Measurements from ENCODE around the gene KANSL1L. TPM values are rescaled to one million over a fixed set of nuclear protein-coding genes. Genes with fewer than 3 reads are reported as not detected.
"Not testable (repeated sequence)": the region's sequence is repeated elsewhere in the genome, so short reads cannot be mapped to it uniquely, and the experiment has no call there.

Gene KANSL1L
- total RNA-seq, 4 donors from 2014 or later = 16.6 to 83.3 (median 25.6) TPM

- no peaks in the 10 kb centered on the region for H3K36me3 ChIP-seq
- TF ChIP-seq POLR2A (IDR thresholded peaks at IDR 0.05) = no peak
- TF ChIP-seq, protein P1, sequence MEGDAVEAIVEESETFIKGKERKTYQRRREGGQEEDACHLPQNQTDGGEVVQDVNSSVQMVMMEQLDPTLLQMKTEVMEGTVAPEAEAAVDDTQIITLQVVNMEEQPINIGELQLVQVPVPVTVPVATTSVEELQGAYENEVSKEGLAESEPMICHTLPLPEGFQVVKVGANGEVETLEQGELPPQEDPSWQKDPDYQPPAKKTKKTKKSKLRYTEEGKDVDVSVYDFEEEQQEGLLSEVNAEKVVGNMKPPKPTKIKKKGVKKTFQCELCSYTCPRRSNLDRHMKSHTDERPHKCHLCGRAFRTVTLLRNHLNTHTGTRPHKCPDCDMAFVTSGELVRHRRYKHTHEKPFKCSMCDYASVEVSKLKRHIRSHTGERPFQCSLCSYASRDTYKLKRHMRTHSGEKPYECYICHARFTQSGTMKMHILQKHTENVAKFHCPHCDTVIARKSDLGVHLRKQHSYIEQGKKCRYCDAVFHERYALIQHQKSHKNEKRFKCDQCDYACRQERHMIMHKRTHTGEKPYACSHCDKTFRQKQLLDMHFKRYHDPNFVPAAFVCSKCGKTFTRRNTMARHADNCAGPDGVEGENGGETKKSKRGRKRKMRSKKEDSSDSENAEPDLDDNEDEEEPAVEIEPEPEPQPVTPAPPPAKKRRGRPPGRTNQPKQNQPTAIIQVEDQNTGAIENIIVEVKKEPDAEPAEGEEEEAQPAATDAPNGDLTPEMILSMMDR (IDR thresholded peaks at IDR 0.05) = no peak
- H3K27ac ChIP-seq = no peak overlapping the region
- H3K9me3 ChIP-seq = no peaks in the 10 kb centered on the region
- no peak for DNase-seq
- no peaks in the 10 kb centered on the region for H3K4me1 ChIP-seq
- no peaks in the 10 kb centered on the region for H3K27me3 ChIP-seq
- no peak overlapping the region for H3K4me3 ChIP-seq
These were observed 19.1 kb upstream of the KANSL1L start for GRCh38 chr2:210190345-210190744.

DNA sequence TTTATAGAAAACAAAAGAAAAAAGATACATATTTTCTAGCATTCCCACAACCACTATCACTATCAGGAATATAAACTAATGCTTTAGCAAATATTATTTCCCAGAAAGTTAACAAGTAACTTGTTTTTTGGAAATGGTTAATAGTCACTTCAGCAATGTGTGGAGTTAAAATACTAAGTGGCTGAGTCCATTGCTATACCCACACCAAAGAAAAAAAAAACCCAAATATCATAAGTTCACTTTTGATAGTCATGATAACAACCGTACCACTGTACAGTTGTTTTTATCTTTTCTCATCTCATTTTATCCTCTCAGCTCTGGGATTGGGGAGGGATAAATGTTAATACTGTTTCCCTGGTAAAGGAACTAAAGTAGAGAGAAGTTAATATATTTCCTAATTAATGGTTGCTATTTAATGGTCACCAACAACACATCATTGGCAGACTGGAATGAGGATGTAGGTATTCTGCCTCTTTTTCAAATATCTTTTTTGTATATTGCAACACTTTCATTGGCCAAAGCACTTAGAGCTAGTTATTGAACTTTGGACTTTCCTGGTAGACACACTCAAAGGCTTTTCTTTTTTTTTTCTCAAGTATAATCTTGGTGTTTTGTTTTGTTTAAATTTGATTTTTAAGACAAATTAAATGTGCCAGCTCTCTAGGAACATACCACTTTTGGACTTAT, 18.4 kb upstream of the KANSL1L start:
- DNase-seq = no peak
- Histone ChIP-seq H3K9me3 (peaks cover 0 to 5% (median 0%) of the 10 kb centered on the region in 4 donors), H3K27me3 (no peaks in the 10 kb centered on the region), H3K4me1 (no peaks in the 10 kb centered on the region), H3K36me3 (no peaks in the 10 kb centered on the region), H3K4me3 (no peak overlapping the region), H3K27ac (no peak overlapping the region)
- no peak for TF ChIP-seq POLR2A (IDR thresholded peaks at IDR 0.05)
- TF ChIP-seq, protein P1 (IDR thresholded peaks at IDR 0.05) = no peak

GRCh38 chr2:210188755-210189154, 17.5 kb upstream of the KANSL1L start:
- Histone ChIP-seq H3K9me3 (peaks cover 0 to 6% (median 3%) of the 10 kb centered on the region in 4 donors), H3K27me3 (no peaks in the 10 kb centered on the region), H3K27ac (no peak overlapping the region), H3K4me1 (no peaks in the 10 kb centered on the region), H3K4me3 (no peak overlapping the region), H3K36me3 (no peaks in the 10 kb centered on the region)
- TF ChIP-seq, protein P1 (IDR thresholded peaks at IDR 0.05) = no peak
- no peak for TF ChIP-seq POLR2A (IDR thresholded peaks at IDR 0.05)
- DNase-seq = no peak

DNA sequence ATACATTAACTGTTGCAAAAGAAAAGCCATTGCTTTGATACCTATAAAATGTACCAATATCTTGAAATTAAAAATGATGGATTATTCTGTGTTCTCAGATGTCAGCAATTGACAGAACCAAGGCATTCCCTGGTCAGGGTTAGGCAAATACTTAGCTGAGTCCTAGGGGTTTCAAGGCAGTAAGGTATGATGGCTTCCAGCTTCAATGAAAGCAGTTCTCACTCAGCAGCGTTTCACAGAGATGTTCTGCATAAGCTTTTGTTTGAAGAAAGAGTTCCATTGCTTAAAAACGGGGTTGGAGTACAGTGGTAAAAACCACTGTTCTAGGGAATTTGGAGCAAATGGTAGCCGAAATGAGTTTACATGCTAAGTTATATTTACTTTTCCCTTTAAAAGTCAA, 17.0 kb upstream of the KANSL1L start:
- peaks cover 0 to 7% (median 3%) of the 10 kb centered on the region in 4 donors for H3K9me3 ChIP-seq
- H3K36me3 ChIP-seq = no peaks in the 10 kb centered on the region
- DNase-seq = no peak
- H3K4me1 ChIP-seq = no peaks in the 10 kb centered on the region
- TF ChIP-seq, protein P1 (IDR thresholded peaks at IDR 0.05) = no peak
- no peak for TF ChIP-seq POLR2A (IDR thresholded peaks at IDR 0.05)
- no peaks in the 10 kb centered on the region for H3K27me3 ChIP-seq
- H3K4me3 ChIP-seq = no peak overlapping the region
- H3K27ac ChIP-seq = no peak overlapping the region

DNA sequence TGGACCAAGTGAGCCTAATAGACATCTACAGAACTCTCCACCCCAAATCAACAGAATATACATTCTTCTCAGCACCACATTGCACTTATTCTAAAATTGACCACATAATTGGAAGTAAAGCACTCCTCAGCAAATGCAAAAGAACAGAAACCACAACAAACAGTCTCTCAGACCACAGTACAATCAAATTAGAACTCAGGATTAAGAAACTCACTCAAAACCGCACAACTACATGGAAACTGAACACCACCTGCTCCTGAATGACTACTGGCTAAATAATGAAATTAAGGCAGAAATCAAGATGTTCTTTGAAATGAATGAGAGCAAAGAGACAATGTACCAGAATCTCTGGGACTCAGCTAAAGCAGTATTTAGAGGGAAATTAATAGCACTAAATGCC, 12.7 kb upstream of the KANSL1L start:
- not testable (repeated sequence) for H3K9me3 ChIP-seq, H3K36me3 ChIP-seq, H3K27ac ChIP-seq, DNase-seq, H3K27me3 ChIP-seq, H3K4me3 ChIP-seq, H3K4me1 ChIP-seq

DNA sequence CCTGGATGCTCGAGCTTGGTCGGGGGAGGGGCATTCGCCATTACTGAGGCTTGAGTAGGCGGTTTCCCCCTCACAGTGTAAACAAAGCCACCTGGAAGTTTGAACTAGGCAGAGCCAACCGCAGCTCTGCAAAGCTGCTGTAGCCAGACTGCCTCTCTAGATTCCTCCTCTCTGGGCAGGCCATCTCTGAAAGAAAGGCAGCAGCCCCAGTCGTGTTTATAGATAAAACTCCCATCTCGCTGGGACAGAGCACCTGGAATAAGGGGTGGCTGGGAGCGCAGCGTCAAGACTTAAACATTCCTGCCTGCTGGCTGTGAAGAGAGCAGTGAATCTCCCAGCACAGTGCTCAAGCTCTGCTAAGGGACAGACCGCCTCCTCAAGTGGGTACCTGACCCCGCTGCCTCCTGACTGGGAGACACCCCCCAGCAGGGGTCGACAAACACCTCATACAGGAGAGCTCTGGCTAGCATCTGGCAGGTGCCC, 10.4 kb upstream of the KANSL1L start:
- DNase-seq = peak in 1 of 3 donors; percentile 20

DNA sequence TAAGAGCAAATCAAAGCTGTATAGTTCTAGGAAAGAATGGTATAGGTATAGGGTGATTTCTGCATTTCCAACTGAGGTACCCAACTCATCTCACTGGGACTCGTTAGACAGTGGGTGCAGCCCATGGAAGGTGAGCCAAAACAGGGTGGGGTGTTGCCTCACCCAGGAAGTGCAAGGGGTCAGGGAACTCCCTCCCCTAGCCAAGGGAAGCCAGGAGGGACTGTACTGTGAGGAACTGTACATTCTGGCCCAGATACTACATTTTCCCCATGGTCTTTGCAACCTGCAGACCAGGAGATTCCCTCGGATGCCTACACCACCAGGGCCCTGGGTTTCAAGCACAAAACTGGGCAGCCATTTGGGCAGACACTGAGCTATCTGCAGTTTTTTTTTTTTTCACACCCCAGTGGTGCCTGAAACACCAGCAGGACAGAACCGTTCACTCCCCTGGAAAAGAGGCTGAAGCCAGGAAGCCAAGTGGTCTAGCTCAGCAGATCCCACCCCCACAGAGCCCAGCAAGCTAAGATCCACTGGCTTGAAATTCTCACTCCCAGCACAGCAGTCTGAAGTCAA, 9.9 kb upstream of the KANSL1L start:
- not testable (repeated sequence) for H3K27me3 ChIP-seq, DNase-seq, H3K4me1 ChIP-seq, H3K27ac ChIP-seq, H3K4me3 ChIP-seq, H3K9me3 ChIP-seq, H3K36me3 ChIP-seq

More for the DNA sequence above, 10.4 kb upstream of the KANSL1L start:
- H3K4me1 ChIP-seq, H3K9me3 ChIP-seq, H3K36me3 ChIP-seq, H3K27me3 ChIP-seq, H3K27ac ChIP-seq, H3K4me3 ChIP-seq: not testable (repeated sequence)
